Medulla oblongata (tissue), 1 donor: Measurements from ENCODE around the gene CCDC73.
"Not testable (repeated sequence)": the region's sequence is repeated elsewhere in the genome, so short reads cannot be mapped to it uniquely, and the experiment has no call there.

ENCODE experiments used
- DNase-seq: peaks from one replicate; pipeline ENCODE4 v3.0.0-alpha.2; 2015; ENCODE audit errors: extremely low spot score

Gene CCDC73

GRCh38 chr11:32705309-32706033 lies 89.0 kb downstream of the CCDC73 start:
- no peak for DNase-seq

DNA sequence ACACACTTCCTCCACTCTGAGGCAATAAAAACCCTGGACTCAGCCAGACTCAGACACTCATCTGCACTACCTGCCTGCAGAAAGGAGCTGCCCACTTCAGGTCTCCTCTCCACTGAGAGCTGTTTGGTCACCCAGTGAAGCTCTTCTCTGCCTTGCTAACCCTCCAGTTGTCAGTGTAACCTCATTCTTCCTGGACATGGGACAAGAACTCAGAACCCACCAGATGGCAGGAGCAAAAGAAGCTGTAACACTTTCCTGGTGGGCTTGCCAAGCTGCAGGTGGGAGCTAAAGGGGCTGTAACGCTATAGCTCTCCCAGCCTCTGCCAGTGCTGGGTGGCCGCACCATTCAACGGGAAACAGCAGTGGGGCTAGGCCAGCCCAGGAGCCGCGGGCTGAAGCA lies 89.7 kb downstream of the CCDC73 start:
- DNase-seq = no peak

- no peak for DNase-seq
Observed at GRCh38 chr11:32704261-32704660, 90.2 kb downstream of the CCDC73 start.

DNA sequence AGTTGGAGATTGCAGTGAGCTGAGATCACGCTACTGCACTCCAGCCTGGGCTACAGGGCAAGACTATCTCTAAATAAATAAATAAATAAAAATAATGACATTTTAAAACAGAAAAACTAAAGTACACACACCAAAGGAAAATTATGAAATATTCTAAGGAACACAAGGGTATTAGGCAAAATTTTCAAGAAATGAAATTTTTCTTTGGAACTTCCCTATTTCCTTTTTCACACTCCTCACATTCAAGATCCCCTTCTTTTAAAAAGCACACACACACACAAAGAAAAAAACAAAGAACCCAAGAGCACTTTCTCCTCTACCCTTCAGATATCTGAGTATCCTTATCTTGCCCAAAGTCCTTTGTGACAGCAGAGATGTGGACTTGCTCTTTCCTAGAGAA lies 92.8 kb downstream of the CCDC73 start:
- no peak for DNase-seq

- no peak for DNase-seq
Observed at GRCh38 chr11:32698579-32698978, 95.9 kb downstream of the CCDC73 start.

- DNase-seq = no peak
Observed at GRCh38 chr11:32671051-32671450, 123.4 kb downstream of the CCDC73 start.

DNA sequence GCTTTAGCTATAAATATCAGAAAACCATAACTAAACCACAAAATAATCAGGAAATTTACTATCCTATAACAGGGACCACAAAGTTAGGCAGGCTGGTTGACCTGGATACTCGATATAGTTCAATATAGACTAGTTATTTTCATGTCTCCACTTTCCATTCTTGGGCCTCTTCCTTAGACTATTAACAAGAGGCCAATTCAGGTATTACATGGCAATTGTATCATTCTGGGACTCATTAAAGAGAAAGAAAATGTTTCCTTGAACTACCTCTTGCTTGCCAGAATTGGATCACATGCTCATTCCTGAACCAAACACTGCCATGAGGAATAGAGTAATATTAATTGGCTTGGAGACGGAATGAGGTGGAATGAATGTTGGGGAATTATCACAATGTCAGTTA lies 134.8 kb downstream of the CCDC73 start:
- no peak for DNase-seq

DNA sequence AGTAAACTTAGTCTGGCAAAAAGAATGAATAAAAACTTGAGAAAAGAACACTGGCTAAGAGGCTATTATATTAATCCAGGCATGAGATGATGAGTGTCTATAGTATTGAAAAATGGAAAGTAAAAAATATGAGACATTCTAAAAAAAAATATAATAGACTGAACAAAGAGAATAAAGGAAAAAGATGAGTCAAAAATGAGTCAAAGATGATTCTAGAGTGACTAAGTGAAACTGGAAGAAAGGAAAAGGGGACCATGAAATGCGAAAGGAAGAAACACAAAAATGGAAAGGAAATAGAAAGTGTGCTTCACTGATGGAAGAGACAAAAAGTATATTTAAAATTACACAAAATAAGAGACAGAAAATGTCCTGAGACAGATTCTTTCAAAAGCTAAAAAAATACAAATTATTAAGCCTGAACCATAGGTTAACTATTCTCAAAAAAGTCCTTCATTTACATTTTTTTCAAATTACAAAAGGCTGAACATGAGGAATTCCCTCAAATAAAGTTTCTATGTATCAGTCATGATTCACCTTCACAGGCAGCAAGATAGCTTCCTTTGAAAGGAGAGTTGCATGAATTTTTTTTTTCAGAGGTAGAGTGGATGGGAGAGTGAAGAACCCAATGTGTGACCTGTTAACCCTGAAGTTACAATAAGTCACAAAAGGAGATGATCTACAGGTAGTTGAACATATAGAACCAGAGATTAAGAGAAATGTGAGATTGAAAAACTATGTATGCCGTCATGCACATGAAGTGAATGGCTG lies 135.6 kb downstream of the CCDC73 start:
- no peak for DNase-seq

DNA sequence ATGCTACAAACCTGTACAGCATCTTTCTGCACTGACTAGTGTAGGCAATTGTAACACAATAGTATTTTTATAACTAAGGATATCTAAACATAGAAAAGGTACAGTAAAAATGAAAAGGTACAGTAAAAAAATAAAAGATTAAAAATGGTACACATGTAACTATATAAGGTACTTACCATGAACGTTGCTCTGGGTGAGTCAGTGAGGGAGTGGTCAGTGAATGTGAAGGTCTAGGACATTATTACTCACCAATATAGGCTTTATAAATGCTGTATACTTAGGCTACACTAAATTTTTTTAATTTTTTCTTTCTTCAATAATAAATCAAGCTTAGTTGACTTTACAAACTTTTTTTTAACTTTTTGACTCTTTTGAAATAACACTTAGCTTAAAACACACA lies 150.9 kb downstream of the CCDC73 start:
- no peak for DNase-seq

DNA sequence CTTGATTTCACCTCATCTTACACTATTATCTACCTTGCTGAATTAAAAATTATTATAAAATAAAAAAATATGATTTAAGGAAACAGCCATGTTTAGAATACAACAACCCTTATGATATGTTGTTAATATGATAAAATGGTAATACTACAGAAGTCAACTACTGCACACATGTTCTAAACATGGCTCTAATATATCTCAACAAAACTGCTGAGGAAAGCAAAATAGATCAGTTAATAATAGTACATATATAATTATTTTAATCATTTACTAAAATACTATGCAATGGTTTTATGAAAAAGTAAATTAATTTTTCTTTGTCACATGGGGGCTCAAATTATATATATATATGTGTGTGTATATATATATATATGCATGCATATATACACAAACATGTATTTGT lies 153.1 kb downstream of the CCDC73 start:
- DNase-seq = no peak

DNA sequence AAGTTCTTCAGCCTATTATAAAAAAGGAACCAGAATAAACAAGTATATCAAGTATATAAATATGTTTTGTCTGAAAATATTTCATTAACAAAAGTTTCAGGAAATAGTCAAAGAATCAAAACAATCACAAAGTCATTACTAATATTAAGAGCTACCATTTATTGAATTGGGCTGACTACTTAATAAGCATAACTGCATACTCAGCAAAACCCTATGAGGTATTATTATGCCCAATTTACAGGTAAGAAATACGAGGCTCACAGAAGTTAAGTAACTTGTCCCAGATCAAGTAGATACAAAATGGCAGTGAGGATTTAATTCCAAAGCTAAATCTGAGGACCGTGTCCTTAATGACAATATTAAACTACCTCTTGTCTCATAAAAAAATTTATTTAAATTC lies 158.6 kb downstream of the CCDC73 start:
- no peak for DNase-seq

- no peak for DNase-seq
Observed at GRCh38 chr11:32630844-32631243, 163.6 kb downstream of the CCDC73 start.

- no peak for DNase-seq
Observed at GRCh38 chr11:32616903-32617302, 177.6 kb downstream of the CCDC73 start.

DNA sequence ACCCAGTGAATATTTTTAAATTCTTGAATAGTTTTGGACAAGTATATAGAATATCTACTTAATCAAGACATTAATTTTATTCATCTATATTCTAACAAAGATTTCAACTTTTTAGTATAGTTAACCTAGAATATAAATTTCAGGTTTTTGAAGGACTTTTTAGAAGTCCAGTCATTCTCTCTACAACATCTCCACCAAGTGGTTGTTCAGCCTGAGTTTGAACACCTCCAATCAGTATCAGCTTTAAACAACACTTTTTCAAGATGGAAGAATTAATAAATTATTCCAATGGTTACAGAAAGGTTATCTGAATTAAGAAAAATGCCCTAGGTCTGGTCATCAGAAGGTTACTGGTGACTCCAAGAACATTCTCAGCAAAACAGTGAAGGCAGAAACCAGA lies 179.0 kb downstream of the CCDC73 start:
- DNase-seq = no peak

DNA sequence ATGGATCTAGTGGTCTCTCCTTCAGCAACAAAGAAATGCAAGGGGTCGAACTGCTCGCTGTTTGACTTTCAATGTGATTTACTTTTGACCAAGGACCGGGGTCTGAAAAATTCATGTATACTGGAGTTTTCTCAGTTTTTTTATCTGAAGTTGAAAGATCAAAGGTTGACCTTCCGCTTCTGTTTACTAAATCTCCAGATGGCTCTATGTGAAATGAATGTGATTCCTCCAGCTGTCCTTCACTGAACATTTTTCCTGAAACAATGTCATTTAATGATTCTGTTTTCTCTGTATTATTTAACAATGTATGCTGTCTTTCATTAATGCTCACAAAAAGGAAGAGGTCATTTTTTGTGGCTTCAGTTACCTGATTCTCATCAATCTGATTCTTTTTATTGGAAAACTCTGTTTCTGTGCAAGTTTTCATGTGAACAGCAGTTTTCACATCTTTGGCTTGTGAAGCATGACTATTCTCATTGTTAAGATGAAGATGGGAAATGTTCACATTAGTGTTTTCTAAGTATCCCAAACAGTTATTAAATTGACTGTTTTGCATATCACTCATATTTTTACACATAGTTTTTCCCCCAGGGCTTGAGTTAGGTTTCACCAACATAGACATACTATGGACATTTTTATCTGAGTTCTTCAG lies 180.8 kb downstream of the CCDC73 start:
- DNase-seq = no peak

DNA sequence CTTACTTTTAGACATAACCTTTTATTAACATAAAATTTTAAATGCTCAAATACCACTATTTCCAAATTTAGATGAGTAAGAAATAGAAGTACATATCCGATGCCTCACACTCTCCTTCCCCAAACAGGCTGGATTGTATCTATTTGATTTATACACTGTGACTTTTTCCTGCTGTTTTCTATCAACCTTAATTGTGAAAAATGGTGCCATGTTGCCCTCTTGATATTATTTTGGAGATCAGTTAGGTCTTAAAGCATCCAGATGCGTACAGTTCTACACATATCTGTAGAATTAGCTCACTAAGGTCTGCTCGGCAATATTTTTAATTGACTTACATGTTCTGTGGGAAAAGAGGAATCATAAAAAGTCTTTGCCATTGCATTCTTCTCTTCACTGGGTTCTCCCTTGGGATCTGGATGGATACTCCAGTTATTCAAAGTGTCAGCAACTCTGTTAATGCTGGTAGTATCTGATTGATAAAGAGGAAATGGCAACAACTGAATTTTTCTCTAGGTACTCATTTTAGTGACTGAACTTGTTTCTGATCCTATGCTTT lies 183.6 kb downstream of the CCDC73 start:
- no peak for DNase-seq

- not testable (repeated sequence) for DNase-seq
Observed at GRCh38 chr11:32608826-32609225, 185.6 kb downstream of the CCDC73 start.

- DNase-seq = no peak
Observed at GRCh38 chr11:32606220-32606619, 188.2 kb downstream of the CCDC73 start.

DNA sequence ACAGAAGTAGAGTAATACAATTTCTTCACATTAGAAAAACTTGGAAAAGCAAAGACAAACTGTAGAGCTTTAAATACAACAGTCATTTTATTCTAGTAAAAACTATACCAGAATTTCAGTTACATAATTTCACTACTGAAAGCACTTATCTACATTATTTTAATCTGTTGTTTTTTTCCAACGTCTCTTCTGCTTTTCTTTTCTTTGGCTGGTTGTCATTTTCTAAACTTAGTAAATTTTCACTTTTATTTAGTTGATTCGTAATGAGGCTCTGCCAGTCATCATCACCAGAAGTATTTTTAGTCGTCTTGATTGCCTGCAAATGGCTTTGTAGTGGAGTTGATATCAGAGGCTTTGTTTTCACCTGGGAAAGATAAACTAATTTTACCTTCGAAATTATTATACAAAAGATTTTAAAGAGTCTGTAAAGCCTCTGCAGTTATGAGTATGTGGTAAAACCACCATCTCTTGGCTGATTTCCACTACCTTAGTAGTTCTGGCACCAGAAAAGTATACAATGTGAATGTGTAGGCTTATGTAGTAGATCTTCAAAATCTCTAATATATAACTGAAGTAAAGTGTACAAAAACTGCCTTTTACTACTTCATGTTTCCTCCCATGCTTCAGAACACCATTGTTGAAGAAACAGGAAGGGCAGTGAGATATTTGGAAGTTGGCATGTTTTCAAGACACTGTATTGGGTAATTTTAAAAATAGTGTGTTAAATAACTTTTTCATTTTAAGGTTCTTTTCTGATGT lies 191.6 kb downstream of the CCDC73 start:
- DNase-seq = no peak

GRCh38 chr11:32597921-32598320 lies 196.5 kb downstream of the CCDC73 start:
- DNase-seq = no peak

DNA sequence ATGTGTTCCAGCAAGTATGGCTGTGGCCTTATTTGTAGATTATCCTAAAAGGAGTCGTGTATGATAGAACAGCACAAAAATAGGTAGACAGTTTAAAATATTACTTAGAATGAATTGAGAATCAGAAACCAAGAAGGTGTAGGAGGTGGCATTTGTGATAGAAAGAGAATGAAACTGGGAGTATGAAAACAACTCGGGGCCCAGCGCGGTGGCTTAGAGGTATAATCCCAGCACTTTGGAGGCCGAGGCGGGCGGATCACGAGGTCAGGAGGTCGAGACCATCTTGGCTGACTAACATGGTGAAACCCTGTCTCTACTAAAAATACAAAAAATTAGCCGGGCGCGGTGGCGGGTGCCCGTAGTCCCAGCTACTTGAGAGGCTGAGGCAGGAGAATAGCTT lies 198.3 kb downstream of the CCDC73 start:
- not testable (repeated sequence) for DNase-seq

DNA sequence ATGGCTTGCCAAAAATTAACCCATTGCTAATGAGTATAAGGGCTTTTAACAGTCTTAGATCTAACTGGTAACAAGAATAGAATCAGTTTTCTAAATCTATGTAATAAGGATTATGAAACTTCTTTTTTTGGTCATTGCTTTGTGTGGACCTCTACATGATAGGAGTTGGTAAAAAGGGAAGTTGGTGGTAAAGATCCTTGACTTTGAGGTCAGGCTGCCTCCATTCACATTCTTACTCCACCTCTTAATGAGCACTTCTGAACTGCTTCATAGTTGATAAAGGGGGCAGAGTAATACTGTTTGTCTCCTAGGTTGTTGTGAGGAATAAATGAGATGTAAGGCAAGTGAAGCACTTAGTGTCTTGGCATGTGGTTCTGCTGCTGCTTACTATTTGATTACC lies 200.2 kb downstream of the CCDC73 start:
- DNase-seq = no peak
